Right atrium auricular region (tissue), 2 donors: ENCODE results near the gene ATP6V1G3. TPM values are rescaled to one million over a fixed set of nuclear protein-coding genes. Genes with fewer than 3 reads are reported as not detected.
"Not testable (repeated sequence)": the region's sequence is repeated elsewhere in the genome, so short reads cannot be mapped to it uniquely, and the experiment has no call there.

ENCODE experiments used
- DNase-seq: peaks from one replicate; pipeline ENCODE4 v3.0.0-alpha.2; 2019; ENCODE audit warnings: low spot score
- H3K27ac ChIP-seq, 2 donors: fragments of 200-600 bp; sonication (generic); 1 replicate in 1 of 2; 2 replicates in 1 of 2; pipeline ENCODE4 v1.5.1; 2016 to 2019
- H3K27me3 ChIP-seq, 2 donors: fragments of 200-600 bp; sonication (generic); one replicate each; pipeline versions ENCODE4 v1.5.1 to v1.6.0; 2017 to 2019
- H3K36me3 ChIP-seq: fragments of 200-600 bp; sonication (generic); one replicate; pipeline ENCODE4 v1.5.1; 2016
- H3K4me1 ChIP-seq, 2 donors: fragments of 200-600 bp; sonication (generic); one replicate each; pipeline versions ENCODE4 v1.5.1 to v1.6.0; 2017 to 2019
- H3K4me3 ChIP-seq, 2 donors: fragments of 200-600 bp; sonication (generic); 1 replicate in 1 of 2; 2 replicates in 1 of 2; pipeline ENCODE4 v1.5.1; 2017 to 2019; ENCODE audit warnings: mild to moderate bottlenecking in 1 of 2, moderate library complexity in 1 of 2
- H3K9me3 ChIP-seq, 2 donors: fragments of 200-600 bp; sonication (generic); one replicate each; pipeline ENCODE4 v1.5.1; 2019
- total RNA-seq, 2 donors: library from RNA; depleted of rRNA; stranded (reverse); fragments of >200 nt; gene quantifications; one replicate each; pipeline ENCODE4 v1.1.0, GENCODE V29; 2016
- TF ChIP-seq, protein P1 (sequence below), 2 donors: fragments of 200-600 bp; sonication (generic); IDR thresholded peaks; one replicate each; pipeline ENCODE4 v1.5.1; 2019; ENCODE audit warnings: antibody characterized with exemption in 2 of 2

The ATP6V1G3 gene
- total RNA-seq, 2 donors from 2014 or later, result not detected

- no peak for DNase-seq
- TF ChIP-seq, protein P1, sequence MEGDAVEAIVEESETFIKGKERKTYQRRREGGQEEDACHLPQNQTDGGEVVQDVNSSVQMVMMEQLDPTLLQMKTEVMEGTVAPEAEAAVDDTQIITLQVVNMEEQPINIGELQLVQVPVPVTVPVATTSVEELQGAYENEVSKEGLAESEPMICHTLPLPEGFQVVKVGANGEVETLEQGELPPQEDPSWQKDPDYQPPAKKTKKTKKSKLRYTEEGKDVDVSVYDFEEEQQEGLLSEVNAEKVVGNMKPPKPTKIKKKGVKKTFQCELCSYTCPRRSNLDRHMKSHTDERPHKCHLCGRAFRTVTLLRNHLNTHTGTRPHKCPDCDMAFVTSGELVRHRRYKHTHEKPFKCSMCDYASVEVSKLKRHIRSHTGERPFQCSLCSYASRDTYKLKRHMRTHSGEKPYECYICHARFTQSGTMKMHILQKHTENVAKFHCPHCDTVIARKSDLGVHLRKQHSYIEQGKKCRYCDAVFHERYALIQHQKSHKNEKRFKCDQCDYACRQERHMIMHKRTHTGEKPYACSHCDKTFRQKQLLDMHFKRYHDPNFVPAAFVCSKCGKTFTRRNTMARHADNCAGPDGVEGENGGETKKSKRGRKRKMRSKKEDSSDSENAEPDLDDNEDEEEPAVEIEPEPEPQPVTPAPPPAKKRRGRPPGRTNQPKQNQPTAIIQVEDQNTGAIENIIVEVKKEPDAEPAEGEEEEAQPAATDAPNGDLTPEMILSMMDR (IDR thresholded peaks at IDR 0.05), result no peak
- H3K4me1 ChIP-seq, result no peaks in the 10 kb centered on the region
- H3K9me3 ChIP-seq, result no peaks in the 10 kb centered on the region
- no peaks in the 10 kb centered on the region for H3K36me3 ChIP-seq
- no peak overlapping the region for H3K4me3 ChIP-seq
- H3K27ac ChIP-seq, result no peak overlapping the region
- no peaks in the 10 kb centered on the region for H3K27me3 ChIP-seq
These were observed 9.5 kb downstream of the ATP6V1G3 start for GRCh38 chr1:198530953-198531352.

- Histone ChIP-seq H3K9me3 (no peaks in the 10 kb centered on the region), H3K27me3 (no peaks in the 10 kb centered on the region), H3K4me3 (no peak overlapping the region), H3K27ac (no peak overlapping the region), H3K36me3 (no peaks in the 10 kb centered on the region), H3K4me1 (no peaks in the 10 kb centered on the region)
- TF ChIP-seq, protein P1 (IDR thresholded peaks at IDR 0.05), result no peak
- no peak for DNase-seq
These were observed 11.1 kb downstream of the ATP6V1G3 start for GRCh38 chr1:198529414-198529813.

- H3K27me3 ChIP-seq, result no peaks in the 10 kb centered on the region
- DNase-seq, result no peak
These were observed 12.1 kb downstream of the ATP6V1G3 start for GRCh38 chr1:198528364-198528763.

DNA sequence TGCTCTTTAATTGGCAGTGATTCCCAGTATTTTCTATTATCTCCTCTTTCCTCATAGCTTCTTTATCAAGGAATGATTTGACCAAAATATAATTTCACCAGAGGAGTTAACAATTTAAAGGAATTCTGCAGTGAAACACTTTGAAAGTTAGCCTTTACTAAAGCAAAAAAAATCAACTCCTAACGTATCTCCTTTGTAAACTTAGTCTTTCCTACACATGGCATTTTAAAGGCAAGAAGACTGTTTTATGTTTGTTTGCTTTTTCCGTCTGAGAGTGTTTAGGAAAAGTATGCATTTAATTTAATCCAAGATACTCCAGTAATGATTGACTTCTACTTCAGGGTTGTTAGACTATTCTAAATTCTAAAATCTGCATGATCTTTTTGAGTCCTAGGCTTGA is 15.9 kb downstream of the ATP6V1G3 start:
- no peak overlapping the region for H3K27ac ChIP-seq
- no peaks in the 10 kb centered on the region for H3K9me3 ChIP-seq
- no peak overlapping the region for H3K4me3 ChIP-seq
- H3K27me3 ChIP-seq, result no peaks in the 10 kb centered on the region
- TF ChIP-seq, protein P1 (IDR thresholded peaks at IDR 0.05), result no peak
- H3K36me3 ChIP-seq, result no peaks in the 10 kb centered on the region
- no peaks in the 10 kb centered on the region for H3K4me1 ChIP-seq
- DNase-seq, result no peak

More at GRCh38 chr1:198528364-198528763, 12.1 kb downstream of the ATP6V1G3 start:
- no peak overlapping the region for H3K4me3 ChIP-seq
- no peaks in the 10 kb centered on the region for H3K4me1 ChIP-seq
- no peaks in the 10 kb centered on the region for H3K9me3 ChIP-seq
- H3K36me3 ChIP-seq, result no peaks in the 10 kb centered on the region
- no peak overlapping the region for H3K27ac ChIP-seq
- TF ChIP-seq, protein P1 (IDR thresholded peaks at IDR 0.05), result no peak

GRCh38 chr1:198524127-198524526 is 16.4 kb downstream of the ATP6V1G3 start:
- H3K27ac ChIP-seq, H3K4me3 ChIP-seq, H3K9me3 ChIP-seq, DNase-seq, H3K36me3 ChIP-seq, H3K27me3 ChIP-seq, H3K4me1 ChIP-seq: not testable (repeated sequence)

DNA sequence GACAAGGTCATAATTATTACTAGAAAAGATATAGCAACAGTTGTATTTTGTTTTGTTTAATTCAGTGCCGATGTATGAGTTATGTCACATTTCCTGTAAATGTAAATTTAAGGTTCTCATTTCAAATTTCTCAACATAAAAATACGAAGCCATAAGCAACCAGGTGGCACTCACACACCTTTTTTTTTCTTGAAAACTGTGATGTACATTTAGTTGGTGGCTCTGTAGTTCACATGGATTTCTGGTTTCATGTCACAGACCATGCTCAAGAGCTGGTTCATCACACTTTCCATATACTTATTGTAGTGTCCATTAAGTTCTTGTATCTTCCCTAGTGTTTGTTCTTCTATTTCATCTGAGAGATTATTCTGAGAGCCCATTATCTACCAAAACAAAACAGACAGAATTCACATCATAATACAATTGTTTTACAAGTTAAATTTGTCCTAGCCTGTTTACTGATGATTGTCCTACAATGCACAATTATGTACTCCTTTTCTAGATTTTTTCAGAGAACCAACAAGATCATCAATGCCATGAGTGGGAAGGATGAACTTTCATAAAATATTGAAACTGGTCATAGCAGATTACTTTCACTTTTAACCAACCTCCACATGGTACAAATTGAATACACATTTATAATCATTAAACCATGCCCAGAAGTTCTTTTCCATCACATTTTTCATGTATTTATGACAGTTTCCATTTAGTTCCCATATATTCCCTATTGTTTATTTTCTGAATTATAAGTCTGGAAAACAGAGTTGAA is 17.1 kb downstream of the ATP6V1G3 start:
- no peaks in the 10 kb centered on the region for H3K4me1 ChIP-seq
- H3K4me3 ChIP-seq, result no peak overlapping the region
- DNase-seq, result no peak
- H3K9me3 ChIP-seq, result no peaks in the 10 kb centered on the region
- TF ChIP-seq, protein P1 (IDR thresholded peaks at IDR 0.05), result no peak
- H3K27me3 ChIP-seq, result no peaks in the 10 kb centered on the region
- no peak overlapping the region for H3K27ac ChIP-seq
- no peaks in the 10 kb centered on the region for H3K36me3 ChIP-seq
